ENCODE data around the gene CADPS2. TPM values are rescaled to one million over a fixed set of nuclear protein-coding genes. Genes with fewer than 3 reads are reported as not detected.

Gene CADPS2
- total RNA-seq, 2 experiments from 2014 or later: not detected

- ChIA-PET POLR2A (interaction anchor here (0.7 to 1.0 kb wide), 2 partner anchors 11 to 101 kb away, joined by 3 to 7 read pairs; no protein-coding TSS in a partner anchor), CTCF (ENCODE audit: unreplicated experiment) (no interaction called here)
- no peak for TF ChIP-seq EZH2phosphoT487 (IDR thresholded peaks at IDR 0.05; ENCODE audit: borderline replicate concordance, low read depth, low read length)
- TF ChIP-seq, protein P1, sequence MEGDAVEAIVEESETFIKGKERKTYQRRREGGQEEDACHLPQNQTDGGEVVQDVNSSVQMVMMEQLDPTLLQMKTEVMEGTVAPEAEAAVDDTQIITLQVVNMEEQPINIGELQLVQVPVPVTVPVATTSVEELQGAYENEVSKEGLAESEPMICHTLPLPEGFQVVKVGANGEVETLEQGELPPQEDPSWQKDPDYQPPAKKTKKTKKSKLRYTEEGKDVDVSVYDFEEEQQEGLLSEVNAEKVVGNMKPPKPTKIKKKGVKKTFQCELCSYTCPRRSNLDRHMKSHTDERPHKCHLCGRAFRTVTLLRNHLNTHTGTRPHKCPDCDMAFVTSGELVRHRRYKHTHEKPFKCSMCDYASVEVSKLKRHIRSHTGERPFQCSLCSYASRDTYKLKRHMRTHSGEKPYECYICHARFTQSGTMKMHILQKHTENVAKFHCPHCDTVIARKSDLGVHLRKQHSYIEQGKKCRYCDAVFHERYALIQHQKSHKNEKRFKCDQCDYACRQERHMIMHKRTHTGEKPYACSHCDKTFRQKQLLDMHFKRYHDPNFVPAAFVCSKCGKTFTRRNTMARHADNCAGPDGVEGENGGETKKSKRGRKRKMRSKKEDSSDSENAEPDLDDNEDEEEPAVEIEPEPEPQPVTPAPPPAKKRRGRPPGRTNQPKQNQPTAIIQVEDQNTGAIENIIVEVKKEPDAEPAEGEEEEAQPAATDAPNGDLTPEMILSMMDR (conservative IDR thresholded peaks at IDR 0.05; ENCODE audit: low read length): no peak
- Histone ChIP-seq H3K79me2 (ENCODE audit: insufficient read depth, low read depth, low read length) (no peaks in the 10 kb centered on the region), H3K4me1 (ENCODE audit: insufficient read depth, low read length, poor library complexity, severe bottlenecking) (no peaks in the 10 kb centered on the region), H3K9me2 (ENCODE audit: insufficient read depth, low read length) (no peaks in the 10 kb centered on the region), H3K4me2 (ENCODE audit: low read length) (no peak overlapping the region), H3K27ac (ENCODE audit: low read depth, low read length, poor library complexity, severe bottlenecking) (no peak overlapping the region), H3K36me3 (ENCODE audit: insufficient read depth, low read length) (no peaks in the 10 kb centered on the region), H4K20me1 (ENCODE audit: insufficient read depth, low read length) (no peaks in the 10 kb centered on the region), H3K4me3 (ENCODE audit: low read depth, low read length, poor library complexity, severe bottlenecking) (no peak overlapping the region), H2AFZ (ENCODE audit: low read length) (no peak overlapping the region), H3K9me3 (ENCODE audit: low read length) (no peaks in the 10 kb centered on the region)
- DNase-seq (ENCODE audit: low spot score): no peak
- no TSS peak for BruUV-seq (replicated peaks)
- intact Hi-C loops (cut with micrococcal nuclease; ENCODE audit: unreplicated experiment): no loop called here
Observed at GRCh38 chr7:122738947-122739346, 147.3 kb downstream of the CADPS2 start.

- no peaks in the 10 kb centered on the region for H3K79me2 ChIP-seq (ENCODE audit: insufficient read depth, low read depth, low read length)
- no peaks in the 10 kb centered on the region for H4K20me1 ChIP-seq (ENCODE audit: insufficient read depth, low read length)
- no peaks in the 10 kb centered on the region for H3K4me1 ChIP-seq (ENCODE audit: insufficient read depth, low read length, poor library complexity, severe bottlenecking)
- H3K9me2 ChIP-seq (ENCODE audit: insufficient read depth, low read length): no peaks in the 10 kb centered on the region
- H3K4me3 ChIP-seq (ENCODE audit: low read depth, low read length, poor library complexity, severe bottlenecking): no peak overlapping the region
- BruUV-seq (replicated peaks): no TSS peak
- H2AFZ ChIP-seq (ENCODE audit: low read length): no peak overlapping the region
- ChIA-PET POLR2A (interaction anchor here (1.2 to 1.6 kb wide), 2 partner anchors 9 to 480 kb away, joined by 3 read pairs; no protein-coding TSS in a partner anchor), CTCF (ENCODE audit: unreplicated experiment) (no interaction called here)
- H3K9me3 ChIP-seq (ENCODE audit: low read length): no peaks in the 10 kb centered on the region
- TF ChIP-seq, protein P1 (conservative IDR thresholded peaks at IDR 0.05; ENCODE audit: low read length): no peak
- no peak for TF ChIP-seq EZH2phosphoT487 (IDR thresholded peaks at IDR 0.05; ENCODE audit: borderline replicate concordance, low read depth, low read length)
- no peak overlapping the region for H3K4me2 ChIP-seq (ENCODE audit: low read length)
- H3K27ac ChIP-seq (ENCODE audit: low read depth, low read length, poor library complexity, severe bottlenecking): no peak overlapping the region
- no peak for DNase-seq (ENCODE audit: low spot score)
- H3K36me3 ChIP-seq (ENCODE audit: insufficient read depth, low read length): no peaks in the 10 kb centered on the region
- intact Hi-C loops (cut with micrococcal nuclease; ENCODE audit: unreplicated experiment): no loop called here
Observed at GRCh38 chr7:122736183-122736582, 150.1 kb downstream of the CADPS2 start.

DNA sequence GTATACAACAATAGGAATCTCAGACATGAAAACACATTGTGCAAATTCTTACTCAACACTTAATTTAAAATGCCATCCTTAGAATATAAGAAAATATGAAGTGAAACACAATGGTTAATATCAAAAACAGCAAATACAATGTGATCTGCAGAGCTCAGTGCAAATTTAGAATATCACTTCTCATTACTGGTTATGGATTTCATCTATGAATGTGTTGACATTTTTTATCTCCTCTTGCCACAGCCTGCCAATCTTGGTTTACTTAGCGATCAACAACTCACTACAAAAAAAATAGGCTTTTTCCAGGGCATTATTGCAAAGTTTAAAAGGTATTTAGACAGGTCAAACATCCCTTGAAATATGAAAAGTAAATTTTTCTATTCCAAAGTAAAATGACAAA is 158.5 kb downstream of the CADPS2 start:
- no peak overlapping the region for H3K27ac ChIP-seq (ENCODE audit: low read depth, low read length, poor library complexity, severe bottlenecking)
- H4K20me1 ChIP-seq (ENCODE audit: insufficient read depth, low read length): no peaks in the 10 kb centered on the region
- H3K4me2 ChIP-seq (ENCODE audit: low read length): no peak overlapping the region
- H3K9me2 ChIP-seq (ENCODE audit: insufficient read depth, low read length): no peaks in the 10 kb centered on the region
- no peak overlapping the region for H3K4me3 ChIP-seq (ENCODE audit: low read depth, low read length, poor library complexity, severe bottlenecking)
- TF ChIP-seq, protein P1 (conservative IDR thresholded peaks at IDR 0.05; ENCODE audit: low read length): no peak
- TF ChIP-seq EZH2phosphoT487 (IDR thresholded peaks at IDR 0.05; ENCODE audit: borderline replicate concordance, low read depth, low read length): no peak
- no peaks in the 10 kb centered on the region for H3K9me3 ChIP-seq (ENCODE audit: low read length)
- H3K36me3 ChIP-seq (ENCODE audit: insufficient read depth, low read length): no peaks in the 10 kb centered on the region
- intact Hi-C loops (cut with micrococcal nuclease; ENCODE audit: unreplicated experiment): loop anchor here (5.0 kb wide), 1 partner anchor 860 kb away; no protein-coding TSS in a partner anchor
- no peaks in the 10 kb centered on the region for H3K79me2 ChIP-seq (ENCODE audit: insufficient read depth, low read depth, low read length)
- BruUV-seq (replicated peaks): no TSS peak
- H3K4me1 ChIP-seq (ENCODE audit: insufficient read depth, low read length, poor library complexity, severe bottlenecking): no peaks in the 10 kb centered on the region
- no peak overlapping the region for H2AFZ ChIP-seq (ENCODE audit: low read length)
- CTCF ChIA-PET (ENCODE audit: unreplicated experiment): no interaction called here
- POLR2A ChIA-PET: interaction anchor here (0.7 kb wide), 2 partner anchors 9 to 15 kb away, joined by 3 read pairs; no protein-coding TSS in a partner anchor
- DNase-seq (ENCODE audit: low spot score): no peak
